ENCODE results near the gene LIN28B.

The LIN28B gene

GRCh38 chr6:105051941-105052471, 95.1 kb downstream of the LIN28B start:
- no peak for TF ChIP-seq CTCF (IDR thresholded peaks at IDR 0.05)

DNA sequence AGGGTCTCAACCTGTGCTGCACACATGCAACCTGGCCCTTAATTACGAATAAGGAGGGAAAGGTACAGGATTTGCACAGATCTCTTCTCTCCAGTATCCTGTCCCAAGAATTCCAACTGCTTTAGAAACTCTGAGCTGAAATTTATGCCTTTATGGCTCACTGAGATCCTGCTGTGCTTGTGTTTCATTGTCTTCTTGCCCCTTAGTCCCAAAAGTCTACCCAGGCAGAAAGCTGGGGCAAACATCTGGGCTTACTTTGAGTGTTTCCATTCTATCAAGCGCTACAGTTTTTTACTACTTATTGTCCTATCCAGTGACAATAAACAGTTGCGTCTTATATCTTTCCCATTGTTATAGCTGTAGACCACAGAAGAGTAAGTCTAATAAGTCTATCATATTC, 99.7 kb downstream of the LIN28B start:
- TF ChIP-seq CTCF (IDR thresholded peaks at IDR 0.05), result no peak

DNA sequence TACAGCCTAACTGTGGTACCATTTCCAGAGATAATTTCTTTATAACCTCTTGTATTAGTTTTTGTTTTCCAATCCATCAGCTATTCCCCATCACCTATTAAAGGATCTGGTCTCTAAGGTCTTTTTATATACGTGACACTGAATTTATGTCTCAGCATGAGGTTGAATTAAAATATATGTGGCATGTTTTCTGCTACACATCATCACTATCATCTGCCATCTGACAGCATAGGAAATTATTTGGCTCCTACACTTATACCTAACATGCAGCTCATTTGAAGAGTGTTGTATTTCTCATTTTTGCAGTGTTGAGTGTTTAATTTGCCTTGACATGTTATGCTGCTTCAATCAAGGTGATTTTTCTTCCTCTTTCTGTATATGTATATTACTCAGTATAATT, 100.3 kb downstream of the LIN28B start:
- no peak for TF ChIP-seq CTCF (IDR thresholded peaks at IDR 0.05)

GRCh38 chr6:105058316-105058715, 101.4 kb downstream of the LIN28B start:
- no peak for TF ChIP-seq CTCF (IDR thresholded peaks at IDR 0.05)

DNA sequence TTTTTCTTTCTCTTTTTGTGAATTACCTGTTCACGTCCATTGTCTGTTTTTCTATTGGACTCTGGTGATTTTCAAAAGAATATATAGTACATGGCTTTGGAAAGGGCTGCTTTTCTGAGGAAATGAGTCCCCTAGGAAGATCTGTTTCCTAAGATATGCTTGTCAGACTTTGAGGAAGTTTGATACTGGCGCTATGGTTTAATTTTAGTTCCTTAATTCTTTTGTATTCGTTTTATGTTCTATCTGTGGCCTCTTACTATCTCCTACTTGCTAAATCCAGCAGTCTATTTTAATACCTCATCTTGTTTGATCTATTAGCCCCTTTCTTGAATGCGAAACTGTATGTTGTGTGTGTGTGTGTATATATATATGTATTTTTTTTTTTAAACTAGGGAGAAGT, 101.9 kb downstream of the LIN28B start:
- TF ChIP-seq CTCF (IDR thresholded peaks at IDR 0.05), result no peak

DNA sequence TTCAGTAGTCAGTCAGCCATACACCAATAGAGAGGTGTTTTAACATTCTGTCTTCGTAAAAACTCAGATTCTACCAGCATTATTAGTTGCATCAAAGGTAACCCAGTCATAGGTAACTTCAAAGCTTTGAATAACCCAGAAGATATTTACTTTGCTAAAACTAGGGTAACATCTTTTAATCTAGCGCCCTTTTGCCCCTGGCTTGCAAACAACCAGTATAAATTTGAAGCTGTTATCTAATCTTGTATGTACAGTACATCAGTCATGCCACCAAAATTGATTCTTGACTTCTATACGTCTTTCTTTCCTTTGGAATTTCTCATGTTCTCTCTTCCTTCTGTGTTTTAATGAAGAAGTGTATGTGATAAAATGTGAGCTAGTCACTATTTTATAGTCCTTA, 109.3 kb downstream of the LIN28B start:
- TF ChIP-seq CTCF (IDR thresholded peaks at IDR 0.05), result no peak

GRCh38 chr6:105066836-105067235, 109.9 kb downstream of the LIN28B start:
- no peak for TF ChIP-seq CTCF (IDR thresholded peaks at IDR 0.05)

GRCh38 chr6:105067329-105067728, 110.4 kb downstream of the LIN28B start:
- no peak for TF ChIP-seq CTCF (IDR thresholded peaks at IDR 0.05)
